Fibroblast of peridontal ligament (primary cell): ENCODE results near the gene TEX19.
A peak's percentile ranks its signal among the peaks of the same experiment; 100 is the strongest.

ENCODE experiments used
- DNase-seq: peaks from one replicate; pipeline ENCODE4 v3.0.0-alpha.2; 2010; ENCODE audit errors: extremely low read depth

The TEX19 gene

GRCh38 chr17:82390860-82391435 lies 31.9 kb downstream of the TEX19 start:
- no peak for DNase-seq

DNA sequence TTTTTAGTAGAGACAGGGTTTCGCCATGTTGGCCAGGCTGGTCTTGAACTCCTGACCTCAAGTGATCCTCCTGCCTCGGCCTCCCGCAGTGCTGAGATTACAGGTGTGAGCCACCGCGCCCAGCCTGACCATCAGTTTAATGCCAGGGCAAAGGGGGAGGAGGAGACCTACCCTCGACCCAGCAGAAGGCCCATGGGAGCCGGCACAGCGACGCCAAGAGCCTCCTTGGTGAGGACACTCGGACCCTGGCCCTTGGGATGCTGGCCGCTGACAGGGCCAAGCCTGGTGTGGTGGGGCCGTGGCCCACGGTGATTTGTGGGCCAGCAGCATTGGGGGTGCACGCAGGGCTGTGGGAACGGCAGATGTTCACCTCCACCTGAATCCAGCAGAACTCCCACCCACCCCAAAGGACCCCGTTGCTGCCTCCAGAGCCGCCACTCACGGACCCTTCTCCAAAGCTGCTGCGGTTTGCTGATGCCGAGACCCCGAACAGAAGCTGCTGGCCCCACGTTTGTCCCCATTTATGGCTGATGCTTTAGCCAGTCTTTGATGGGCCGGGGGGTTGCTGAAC lies 32.5 kb downstream of the TEX19 start:
- no peak for DNase-seq

GRCh38 chr17:82392209-82392920 lies 33.3 kb downstream of the TEX19 start:
- DNase-seq, result no peak

- no peak for DNase-seq
These were observed 33.9 kb downstream of the TEX19 start for GRCh38 chr17:82392941-82393340.

- DNase-seq, result no peak
These were observed 35.2 kb downstream of the TEX19 start for GRCh38 chr17:82394278-82394677.

DNA sequence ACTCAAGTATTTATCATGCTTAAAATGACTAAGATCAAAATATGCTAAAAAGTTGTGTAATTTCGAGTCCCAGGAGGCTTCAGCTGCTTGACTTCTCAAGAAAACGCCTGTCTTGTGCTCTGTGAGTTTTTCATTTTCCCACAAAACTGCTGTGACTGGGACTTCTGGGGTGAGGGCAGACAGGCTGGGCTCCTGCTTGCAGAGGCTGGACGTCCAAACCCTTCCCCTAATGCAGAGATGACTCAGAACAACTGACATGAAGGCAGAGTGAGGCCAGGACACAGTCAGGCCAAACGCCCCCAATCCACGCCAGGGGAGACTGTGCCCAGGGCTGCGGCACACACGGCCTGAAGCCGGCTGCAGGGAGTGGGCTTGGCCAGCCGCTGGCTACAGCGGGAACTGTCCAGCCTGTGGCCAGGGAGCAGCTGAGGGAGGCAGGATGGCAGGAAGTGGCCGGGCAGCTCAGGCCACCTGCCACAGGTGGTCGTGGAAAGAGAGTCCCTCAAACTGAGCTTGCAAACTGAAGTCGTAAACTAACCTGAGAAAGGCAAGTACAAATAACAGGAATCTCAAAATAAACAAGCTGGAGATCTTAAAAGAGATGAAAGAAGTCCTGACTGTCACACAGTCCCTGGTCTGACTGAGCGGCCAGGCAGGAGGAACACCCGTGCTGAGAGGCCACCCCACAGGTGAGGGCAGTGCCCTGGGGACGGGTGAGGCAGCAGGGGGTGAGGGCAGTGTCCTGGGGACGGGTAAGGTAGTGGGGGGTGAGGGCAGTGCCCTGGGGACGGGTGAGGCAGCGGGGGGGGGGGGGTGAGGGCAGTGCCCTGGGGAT lies 37.8 kb downstream of the TEX19 start:
- DNase-seq, result peak; percentile 100

DNA sequence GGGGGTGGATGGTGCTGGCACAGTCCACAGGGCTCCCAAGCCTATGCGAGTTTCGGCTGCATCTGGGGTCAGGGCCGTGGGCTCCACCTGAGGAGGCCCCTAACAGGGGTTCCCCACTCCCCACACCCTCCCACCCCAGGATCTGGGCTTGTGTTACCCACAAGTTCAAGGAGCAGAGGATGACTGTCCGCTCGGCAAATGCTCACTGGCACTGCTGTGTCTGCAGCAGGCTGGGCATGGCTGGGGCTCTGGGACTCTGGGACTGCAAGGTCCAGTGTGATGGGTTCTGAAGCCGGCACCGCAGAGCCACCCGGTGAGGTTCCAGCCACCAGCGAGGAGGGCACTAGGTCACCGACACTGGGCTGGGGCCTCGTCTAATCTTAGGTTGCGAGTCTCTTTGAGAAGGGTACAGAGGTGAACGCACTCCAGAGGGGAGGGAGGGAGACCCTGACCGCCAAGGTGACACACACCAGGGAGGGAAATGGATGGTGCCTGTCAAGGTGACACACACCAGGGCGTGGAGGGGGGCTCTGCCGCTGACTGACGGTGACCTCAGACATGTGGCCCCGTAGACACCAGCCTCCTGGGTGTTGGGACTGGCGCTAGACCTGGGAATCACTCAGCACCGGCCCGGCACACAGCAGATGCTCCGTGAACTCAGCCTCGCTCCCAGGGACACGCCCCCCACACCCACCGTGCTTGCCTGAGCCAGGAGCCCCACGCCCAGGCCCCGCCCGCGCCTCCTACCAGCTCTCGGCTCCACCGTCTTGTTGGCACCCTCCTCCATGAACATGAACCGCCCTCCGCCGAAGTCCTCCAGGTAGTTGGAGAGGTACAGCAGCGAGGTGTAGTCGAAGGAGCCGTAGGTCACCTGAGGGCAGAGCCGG lies 38.6 kb downstream of the TEX19 start:
- DNase-seq, result no peak

GRCh38 chr17:82399041-82399441 lies 40.0 kb downstream of the TEX19 start:
- peak; percentile 94 for DNase-seq

GRCh38 chr17:82399601-82400101 lies 40.6 kb downstream of the TEX19 start:
- DNase-seq, result no peak

GRCh38 chr17:82400206-82400605 lies 41.2 kb downstream of the TEX19 start:
- DNase-seq, result no peak

GRCh38 chr17:82400830-82401229 lies 41.8 kb downstream of the TEX19 start:
- no peak for DNase-seq

- no peak for DNase-seq
These were observed 43.8 kb downstream of the TEX19 start for GRCh38 chr17:82402865-82403264.

DNA sequence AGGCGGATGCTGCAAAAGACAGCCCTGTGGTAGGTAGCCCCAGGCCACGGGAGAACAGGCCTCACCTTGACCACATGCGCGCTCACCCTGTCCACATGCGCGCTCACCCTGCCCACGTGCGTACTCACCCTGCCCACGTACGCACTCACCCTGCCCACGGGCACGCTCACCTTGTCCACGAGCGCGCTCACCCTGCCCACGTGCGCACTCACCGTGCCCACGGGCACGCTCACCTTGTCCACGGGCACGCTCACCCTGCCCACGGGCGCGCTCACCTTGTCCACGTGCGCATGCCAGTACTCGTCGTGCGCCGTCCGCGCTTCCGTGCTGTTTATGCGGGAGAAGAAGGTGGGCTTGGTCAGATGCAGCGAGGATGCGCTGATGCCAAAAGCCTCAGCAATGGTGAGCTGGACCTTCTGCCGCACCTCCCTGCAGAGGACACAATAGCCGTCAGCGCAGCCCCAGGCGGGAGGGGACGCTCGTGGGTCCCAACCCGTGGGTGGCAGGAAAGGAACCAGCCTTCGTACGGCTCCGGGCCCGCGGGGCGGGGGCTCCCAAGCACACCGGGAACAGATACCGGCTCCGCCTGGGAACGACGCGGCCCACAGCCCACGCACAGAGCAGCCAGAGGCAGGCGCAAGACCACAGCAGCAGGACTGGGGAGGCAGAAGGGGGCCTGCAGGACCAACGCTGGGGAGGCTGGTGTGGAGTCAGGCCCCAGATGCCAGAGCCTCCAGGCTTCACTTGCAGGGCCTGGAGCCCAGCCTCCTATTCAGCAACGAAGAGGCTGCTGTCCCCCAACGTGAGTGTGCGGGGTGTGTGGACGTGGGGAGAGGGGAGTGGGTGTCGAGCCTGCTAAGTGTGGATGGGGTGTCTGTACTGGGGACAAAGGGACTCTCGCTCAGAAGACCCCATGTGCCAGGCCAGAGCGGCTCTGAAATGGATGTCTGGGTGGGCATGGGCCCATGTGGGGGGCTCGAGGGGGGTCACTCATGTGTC lies 44.9 kb downstream of the TEX19 start:
- DNase-seq, result no peak

DNA sequence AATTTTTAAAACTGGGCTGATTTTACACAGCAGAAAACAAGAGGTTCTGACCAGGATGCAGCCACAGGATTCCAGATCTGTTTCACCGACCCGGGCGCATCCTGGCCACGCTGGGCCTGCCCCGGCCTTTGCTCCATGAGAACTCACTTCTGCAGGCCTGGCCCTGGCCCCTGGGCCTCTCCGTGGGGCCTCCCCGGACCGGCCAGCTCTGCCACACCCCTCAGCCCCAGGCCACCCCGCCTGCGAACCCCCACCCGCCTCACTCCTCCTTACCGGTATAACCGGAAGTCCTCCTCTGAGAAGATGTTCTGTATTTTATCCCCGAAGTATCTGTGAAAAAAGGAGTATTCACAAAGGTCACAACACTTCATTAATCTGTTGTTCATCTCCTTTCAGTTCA lies 46.0 kb downstream of the TEX19 start:
- DNase-seq, result no peak

- no peak for DNase-seq
These were observed 47.2 kb downstream of the TEX19 start for GRCh38 chr17:82406131-82406671.

DNA sequence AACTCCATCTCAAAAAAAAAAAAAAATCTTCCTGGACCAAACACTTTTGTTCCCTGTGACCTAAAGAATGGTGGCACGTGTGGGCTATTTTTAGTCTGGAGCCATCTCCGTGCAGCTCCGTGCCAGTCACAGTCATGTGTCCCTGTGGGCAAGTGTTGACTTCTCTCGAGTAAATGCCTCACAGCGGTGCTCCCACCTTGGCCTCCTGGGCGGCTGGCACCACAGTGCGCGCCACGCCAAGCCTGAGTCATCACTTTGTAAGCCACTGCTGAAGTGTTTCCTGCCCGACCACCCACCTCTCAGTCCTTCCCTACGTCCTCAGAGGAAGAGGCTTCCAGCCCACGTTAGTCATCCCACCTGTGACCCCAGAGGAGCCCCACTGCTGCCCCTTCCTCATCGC lies 48.2 kb downstream of the TEX19 start:
- DNase-seq, result no peak

GRCh38 chr17:82408288-82408937 lies 49.4 kb downstream of the TEX19 start:
- DNase-seq, result no peak

DNA sequence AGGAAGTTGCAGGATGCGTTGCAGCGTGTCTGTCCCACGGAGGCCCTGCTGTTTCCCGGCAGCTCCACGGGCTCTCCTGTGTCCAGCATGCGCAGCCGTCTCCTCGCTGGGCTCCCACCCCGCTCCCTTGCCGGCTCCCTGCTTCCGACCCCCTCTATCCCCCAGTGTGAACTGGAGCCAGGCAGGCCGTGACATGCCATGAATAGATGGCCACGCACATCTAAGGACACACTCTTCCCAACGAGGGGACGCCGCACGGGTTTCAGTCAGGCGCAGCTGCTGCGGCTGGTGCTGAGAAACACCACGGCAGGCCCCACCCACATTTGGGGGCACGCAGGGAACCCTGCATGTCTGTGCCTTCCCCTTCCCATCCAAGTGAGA lies 49.9 kb downstream of the TEX19 start:
- no peak for DNase-seq

DNA sequence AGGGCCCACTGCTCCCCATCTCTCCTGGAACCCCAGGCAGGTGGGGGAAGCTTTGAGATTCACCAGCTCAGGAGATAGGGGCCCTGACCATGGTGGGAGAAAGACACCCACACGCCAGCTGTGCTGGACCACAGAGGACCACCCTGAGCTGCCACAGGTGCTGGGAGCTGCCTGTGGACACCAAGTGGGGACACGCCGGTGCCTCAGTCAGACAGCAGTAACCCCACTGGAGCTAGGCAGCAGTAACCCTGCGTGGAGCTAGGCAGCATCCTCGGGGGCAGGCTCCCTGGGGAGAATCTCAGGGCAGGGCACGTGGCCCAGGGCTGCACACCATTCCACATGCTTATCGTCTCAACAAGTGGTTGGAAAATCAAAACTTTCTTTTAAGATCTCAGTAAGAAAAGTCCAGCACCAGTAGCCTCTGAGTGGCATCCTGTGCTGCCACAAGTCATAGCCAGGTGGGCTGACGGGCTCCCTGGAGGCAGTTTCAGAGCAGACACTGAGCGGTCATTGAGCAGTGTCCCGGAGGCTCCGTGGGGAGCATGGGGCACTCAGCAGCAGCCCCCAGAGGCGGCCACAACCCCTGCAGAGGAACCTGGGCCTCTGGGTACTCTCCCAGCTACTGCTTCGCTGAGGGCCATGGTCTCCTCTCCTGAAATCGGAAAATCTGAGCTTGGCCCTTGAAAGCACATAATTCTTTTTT lies 51.1 kb downstream of the TEX19 start:
- no peak for DNase-seq
